Trophoblast cell (in vitro differentiated cells and primary cell): ENCODE results near the gene ZPBP2.

ENCODE experiments used
- DNase-seq, 2 donors: peaks; one replicate each; pipeline ENCODE4 v3.0.0-alpha.2; 2016
- H2AFZ ChIP-seq: 2 replicates; pipeline ENCODE4 v1.6.1; 2013; ENCODE audit warnings: low read length, moderate library complexity, mild to moderate bottlenecking; ENCODE audit not compliant: insufficient read depth, poor library complexity
- H2AK5ac ChIP-seq: 2 replicates; pipeline ENCODE4 v1.6.1; 2013; ENCODE audit warnings: mild to moderate bottlenecking, low read length
- H2BK120ac ChIP-seq: 2 replicates; pipeline ENCODE4 v1.6.1; 2013; ENCODE audit warnings: low read length, mild to moderate bottlenecking, moderate library complexity; ENCODE audit not compliant: insufficient read depth, poor library complexity
- H2BK12ac ChIP-seq: 2 replicates; pipeline ENCODE4 v1.6.1; 2013; ENCODE audit warnings: mild to moderate bottlenecking, low read length, moderate library complexity
- H2BK5ac ChIP-seq: 2 replicates; pipeline ENCODE4 v1.6.1; 2013; ENCODE audit warnings: low read length, low read depth, moderate library complexity, mild to moderate bottlenecking; ENCODE audit not compliant: poor library complexity
- H3K14ac ChIP-seq: 2 replicates; pipeline ENCODE4 v1.6.1; 2013; ENCODE audit warnings: mild to moderate bottlenecking, low read length
- H3K18ac ChIP-seq: 2 replicates; pipeline ENCODE4 v1.6.1; 2013; ENCODE audit warnings: mild to moderate bottlenecking, low read length
- H3K23ac ChIP-seq: 2 replicates; pipeline ENCODE4 v1.6.1; 2013; ENCODE audit warnings: low read length
- H3K27ac ChIP-seq: 2 replicates; pipeline ENCODE4 v1.5.1; 2013; ENCODE audit warnings: low read depth, mild to moderate bottlenecking, inconsistent platforms, low read length, moderate library complexity
- H3K27me3 ChIP-seq: 2 replicates; pipeline ENCODE4 v1.6.1; 2013; ENCODE audit warnings: inconsistent platforms, mild to moderate bottlenecking, low read length, moderate library complexity; ENCODE audit not compliant: insufficient read depth
- H3K36me3 ChIP-seq, 2 experiments: 1 replicate in 1 of 2; 2 replicates in 1 of 2; pipeline ENCODE4 v1.6.1; 2013; ENCODE audit warnings: low read length in 2 of 2, mild to moderate bottlenecking in 2 of 2, moderate library complexity in 1 of 2; ENCODE audit not compliant: insufficient read depth in 2 of 2, control insufficient read depth in 1 of 2
- H3K4ac ChIP-seq: 2 replicates; pipeline ENCODE4 v1.6.1; 2013; ENCODE audit warnings: low read depth, mild to moderate bottlenecking, low read length, moderate library complexity
- H3K4me1 ChIP-seq, 2 experiments: 1 replicate in 1 of 2; 2 replicates in 1 of 2; pipeline ENCODE4 v1.6.1; 2013; ENCODE audit warnings: low read length in 2 of 2, mild to moderate bottlenecking in 2 of 2, moderate library complexity in 1 of 2; ENCODE audit not compliant: insufficient read depth in 2 of 2, control insufficient read depth in 1 of 2
- H3K4me2 ChIP-seq: 2 replicates; pipeline ENCODE4 v1.6.1; 2013; ENCODE audit warnings: inconsistent platforms, mild to moderate bottlenecking, low read length, moderate library complexity
- H3K4me3 ChIP-seq: 2 replicates; pipeline ENCODE4 v1.5.1; 2013; ENCODE audit warnings: mild to moderate bottlenecking, low read depth, low read length, inconsistent platforms
- H3K79me1 ChIP-seq: one replicate; pipeline ENCODE4 v1.6.1; 2013; ENCODE audit warnings: low read length
- H3K79me2 ChIP-seq: 2 replicates; pipeline ENCODE4 v1.6.1; 2013; ENCODE audit warnings: low read length, mild to moderate bottlenecking; ENCODE audit not compliant: control insufficient read depth, insufficient read depth, poor library complexity
- H3K9ac ChIP-seq: 2 replicates; pipeline ENCODE4 v1.6.1; 2013; ENCODE audit warnings: mild to moderate bottlenecking, low read length
- H3K9me3 ChIP-seq: 2 replicates; pipeline ENCODE4 v1.6.1; 2013; ENCODE audit warnings: low read depth, mild to moderate bottlenecking, control low read depth, inconsistent platforms, low read length; ENCODE audit not compliant: insufficient read depth
- H4K12ac ChIP-seq: 2 replicates; pipeline ENCODE4 v1.6.1; 2013; ENCODE audit warnings: low read depth, mild to moderate bottlenecking, low read length, moderate library complexity
- H4K8ac ChIP-seq: 2 replicates; pipeline ENCODE4 v1.6.1; 2013; ENCODE audit warnings: low read depth, mild to moderate bottlenecking, low read length, moderate library complexity
- H4K91ac ChIP-seq: one replicate; pipeline ENCODE4 v1.6.1; 2013; ENCODE audit warnings: low read depth, mild to moderate bottlenecking, low read length, moderate library complexity
- WGBS: extraction: QIAGEN DNeasy Blood & Tissue Kit; methylation state at CpG from one replicate; pipeline ENCODE4 v1.1.7; 2013; ENCODE audit warnings: missing lambda C conversion rate; ENCODE audit not compliant: insufficient read length, insufficient coverage; ENCODE audit errors: extremely low coverage; 5-methylcytosine and 5-hydroxymethylcytosine counted together

The ZPBP2 gene

GRCh38 chr17:39822051-39822451, 46.0 kb upstream of the ZPBP2 start:
- H3K79me2 ChIP-seq: no peaks in the 10 kb centered on the region
- no peak for DNase-seq
- H3K14ac ChIP-seq: no peak overlapping the region
- H3K36me3 ChIP-seq: no peaks in the 10 kb centered on the region
- no peak overlapping the region for H4K12ac ChIP-seq
- H3K9ac ChIP-seq: no peak overlapping the region
- peaks cover 9% of the 10 kb centered on the region for H3K9me3 ChIP-seq
- H3K23ac ChIP-seq: no peak overlapping the region
- H4K8ac ChIP-seq: no peak overlapping the region
- no CpG with 5 or more reads among the region's 2 CpGs for WGBS
- H4K91ac ChIP-seq: no peak overlapping the region
- H3K18ac ChIP-seq: no peak overlapping the region
- no peak overlapping the region for H3K4me3 ChIP-seq
- H3K4me1 ChIP-seq: no peaks in the 10 kb centered on the region
- H2BK12ac ChIP-seq: no peak overlapping the region
- H2AFZ ChIP-seq: no peak overlapping the region
- no peak overlapping the region for H3K4ac ChIP-seq
- H2BK120ac ChIP-seq: no peak overlapping the region
- H3K27ac ChIP-seq: no peak overlapping the region
- H3K79me1 ChIP-seq: no peaks in the 10 kb centered on the region
- no peak overlapping the region for H3K4me2 ChIP-seq
- no peak overlapping the region for H2BK5ac ChIP-seq
- no peaks in the 10 kb centered on the region for H3K27me3 ChIP-seq
- no peak overlapping the region for H2AK5ac ChIP-seq

- H3K4ac ChIP-seq: no peak overlapping the region
- H3K18ac ChIP-seq: no peak overlapping the region
- no peak overlapping the region for H3K4me2 ChIP-seq
- H3K79me1 ChIP-seq: no peaks in the 10 kb centered on the region
- H2BK12ac ChIP-seq: no peak overlapping the region
- DNase-seq: no peak
- H3K79me2 ChIP-seq: no peaks in the 10 kb centered on the region
- no peak overlapping the region for H3K27ac ChIP-seq
- H4K8ac ChIP-seq: no peak overlapping the region
- no peak overlapping the region for H3K14ac ChIP-seq
- no peak overlapping the region for H3K23ac ChIP-seq
- H2BK5ac ChIP-seq: no peak overlapping the region
- H3K4me3 ChIP-seq: no peak overlapping the region
- no peak overlapping the region for H4K12ac ChIP-seq
- H2AFZ ChIP-seq: no peak overlapping the region
- peaks cover 9% of the 10 kb centered on the region for H3K9me3 ChIP-seq
- no peak overlapping the region for H4K91ac ChIP-seq
- H3K9ac ChIP-seq: no peak overlapping the region
- H3K27me3 ChIP-seq: no peaks in the 10 kb centered on the region
- H2AK5ac ChIP-seq: no peak overlapping the region
- H3K4me1 ChIP-seq: no peaks in the 10 kb centered on the region
- no CpG with 5 or more reads among the region's 5 CpGs for WGBS
- H2BK120ac ChIP-seq: no peak overlapping the region
- no peaks in the 10 kb centered on the region for H3K36me3 ChIP-seq
These were observed 44.5 kb upstream of the ZPBP2 start for GRCh38 chr17:39823407-39824054.

GRCh38 chr17:39826334-39826733, 41.7 kb upstream of the ZPBP2 start:
- Histone ChIP-seq H3K9me3 (peaks cover 9% of the 10 kb centered on the region), H2AK5ac (no peak overlapping the region), H3K27ac (no peak overlapping the region), H3K4me1 (no peaks in the 10 kb centered on the region), H4K91ac (no peak overlapping the region), H3K14ac (no peak overlapping the region), H2BK12ac (no peak overlapping the region), H2BK120ac (no peak overlapping the region), H3K79me2 (no peaks in the 10 kb centered on the region), H3K79me1 (no peaks in the 10 kb centered on the region), H3K4me3 (no peak overlapping the region), H3K9ac (no peak overlapping the region), H2BK5ac (no peak overlapping the region), H3K36me3 (no peaks in the 10 kb centered on the region), H3K4ac (no peak overlapping the region), H3K4me2 (no peak overlapping the region), H3K23ac (no peak overlapping the region), H2AFZ (no peak overlapping the region), H4K8ac (no peak overlapping the region), H4K12ac (no peak overlapping the region), H3K18ac (no peak overlapping the region), H3K27me3 (no peaks in the 10 kb centered on the region)
- no CpG with 5 or more reads among the region's 2 CpGs for WGBS
- no peak for DNase-seq

- Histone ChIP-seq H3K4me3 (no peak overlapping the region), H3K36me3 (no peaks in the 10 kb centered on the region), H2AFZ (no peak overlapping the region), H3K79me2 (no peaks in the 10 kb centered on the region), H3K4me1 (no peaks in the 10 kb centered on the region), H4K8ac (no peak overlapping the region), H3K9me3 (peaks cover 8% of the 10 kb centered on the region), H3K79me1 (no peaks in the 10 kb centered on the region), H2BK120ac (no peak overlapping the region), H4K91ac (no peak overlapping the region), H3K27me3 (no peaks in the 10 kb centered on the region), H2BK5ac (no peak overlapping the region), H3K9ac (no peak overlapping the region), H3K23ac (no peak overlapping the region), H3K27ac (no peak overlapping the region), H2BK12ac (no peak overlapping the region), H4K12ac (no peak overlapping the region), H3K14ac (no peak overlapping the region), H3K4me2 (no peak overlapping the region), H3K18ac (no peak overlapping the region), H2AK5ac (no peak overlapping the region), H3K4ac (no peak overlapping the region)
- WGBS: no CpG with 5 or more reads among the region's 4 CpGs
- DNase-seq: no peak
These were observed 39.6 kb upstream of the ZPBP2 start for GRCh38 chr17:39828443-39828842.
